Fibroblast of the aortic adventitia (primary cell): Measurements from ENCODE around the gene CEP104. TPM values are rescaled to one million over a fixed set of nuclear protein-coding genes. Genes with fewer than 3 reads are reported as not detected.

Experiments used
- DNase-seq: peaks from one replicate; pipeline ENCODE4 v3.0.0-alpha.2; 2010; ENCODE audit warnings: low read depth
- H3K4me3 ChIP-seq: 2 replicates; pipeline ENCODE4 v1.5.1; 2011; ENCODE audit warnings: low read depth, mild to moderate bottlenecking, control low read depth, low read length, moderate library complexity
- total RNA-seq: library from RNA; depleted of rRNA; stranded (reverse); fragments of >200 nt; gene quantifications from 2 replicates; pipeline ENCODE4 v1.2.3, GENCODE V29; 2012; ENCODE audit warnings: low replicate concordance
- TF ChIP-seq, protein P1 (sequence below): IDR thresholded peaks from 2 replicates; pipeline ENCODE4 v1.5.1; 2011; ENCODE audit warnings: mild to moderate bottlenecking, low read length, control low read depth, inconsistent platforms; ENCODE audit not compliant: insufficient read depth

The CEP104 gene
- total RNA-seq, 1 donor, result 16.9 TPM

- TF ChIP-seq, protein P1, sequence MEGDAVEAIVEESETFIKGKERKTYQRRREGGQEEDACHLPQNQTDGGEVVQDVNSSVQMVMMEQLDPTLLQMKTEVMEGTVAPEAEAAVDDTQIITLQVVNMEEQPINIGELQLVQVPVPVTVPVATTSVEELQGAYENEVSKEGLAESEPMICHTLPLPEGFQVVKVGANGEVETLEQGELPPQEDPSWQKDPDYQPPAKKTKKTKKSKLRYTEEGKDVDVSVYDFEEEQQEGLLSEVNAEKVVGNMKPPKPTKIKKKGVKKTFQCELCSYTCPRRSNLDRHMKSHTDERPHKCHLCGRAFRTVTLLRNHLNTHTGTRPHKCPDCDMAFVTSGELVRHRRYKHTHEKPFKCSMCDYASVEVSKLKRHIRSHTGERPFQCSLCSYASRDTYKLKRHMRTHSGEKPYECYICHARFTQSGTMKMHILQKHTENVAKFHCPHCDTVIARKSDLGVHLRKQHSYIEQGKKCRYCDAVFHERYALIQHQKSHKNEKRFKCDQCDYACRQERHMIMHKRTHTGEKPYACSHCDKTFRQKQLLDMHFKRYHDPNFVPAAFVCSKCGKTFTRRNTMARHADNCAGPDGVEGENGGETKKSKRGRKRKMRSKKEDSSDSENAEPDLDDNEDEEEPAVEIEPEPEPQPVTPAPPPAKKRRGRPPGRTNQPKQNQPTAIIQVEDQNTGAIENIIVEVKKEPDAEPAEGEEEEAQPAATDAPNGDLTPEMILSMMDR, result no peak
- no peak overlapping the region for H3K4me3 ChIP-seq
- no peak for DNase-seq
Observed at GRCh38 chr1:3780901-3781300, 76.1 kb downstream of the CEP104 start.

DNA sequence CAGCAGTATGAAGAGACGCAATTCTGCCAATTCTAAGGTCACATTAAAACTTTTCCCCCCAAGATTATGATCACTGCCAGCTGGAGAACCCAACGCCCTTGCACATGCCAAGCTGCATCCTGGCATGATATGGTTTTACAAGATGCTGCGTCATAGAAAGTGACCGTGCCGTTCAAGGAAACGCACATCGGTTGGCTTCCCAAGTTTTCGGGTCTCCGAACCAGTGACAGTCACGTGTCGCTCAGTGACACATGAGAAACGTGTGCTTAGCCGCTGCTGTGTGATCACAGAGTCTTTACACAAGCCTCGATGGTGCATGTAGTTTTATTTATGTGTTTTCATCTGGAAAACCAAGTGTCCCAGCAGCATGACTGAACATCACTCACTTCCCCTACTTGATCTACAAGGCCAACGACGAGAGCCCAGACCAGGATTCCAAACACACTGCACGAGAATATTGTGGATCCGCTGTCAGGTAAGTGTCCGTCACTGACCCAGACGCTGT is 77.0 kb downstream of the CEP104 start:
- H3K4me3 ChIP-seq, result no peak overlapping the region
- TF ChIP-seq, protein P1, result no peak
- no peak for DNase-seq

GRCh38 chr1:3779265-3779911 is 77.6 kb downstream of the CEP104 start:
- TF ChIP-seq, protein P1, result no peak
- no peak overlapping the region for H3K4me3 ChIP-seq
- DNase-seq, result no peak

DNA sequence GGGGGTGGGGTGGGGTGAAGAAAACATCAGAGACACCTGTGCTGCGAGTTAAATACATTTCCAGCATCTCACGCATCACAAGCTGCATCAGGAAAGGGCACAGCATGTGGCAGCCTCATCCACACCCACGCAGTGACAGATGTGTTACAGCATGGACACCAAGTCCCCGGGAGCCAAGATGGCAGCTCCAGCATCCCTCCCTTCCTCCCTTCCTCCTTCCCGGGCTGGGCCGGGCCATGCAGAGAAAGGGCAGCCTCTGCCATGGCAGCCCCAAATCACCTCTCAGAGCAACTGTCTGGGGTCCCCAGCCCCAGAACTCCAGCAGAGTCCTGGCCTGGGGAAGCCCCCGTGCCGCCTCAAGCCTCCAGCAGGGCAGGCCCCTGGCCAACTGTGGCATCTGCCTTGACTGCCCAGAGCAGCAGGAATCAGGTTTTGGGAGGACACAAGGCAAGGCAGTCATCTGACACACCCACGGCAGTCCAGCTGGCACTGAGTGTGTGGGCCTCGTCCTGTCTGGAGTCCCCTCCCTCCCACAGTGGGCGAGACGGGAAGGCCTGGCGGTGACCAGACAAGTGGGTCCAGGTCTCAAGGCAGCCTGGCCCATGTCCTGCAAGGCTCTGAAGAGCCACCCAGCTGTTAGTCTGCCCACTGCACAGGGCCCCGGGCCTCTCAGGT is 78.3 kb downstream of the CEP104 start:
- no peak overlapping the region for H3K4me3 ChIP-seq
- DNase-seq, result no peak
- TF ChIP-seq, protein P1, result no peak

- no peak for DNase-seq
- TF ChIP-seq, protein P1, result no peak
- H3K4me3 ChIP-seq, result no peak overlapping the region
Observed at GRCh38 chr1:3777647-3778589, 79.1 kb downstream of the CEP104 start.

- TF ChIP-seq, protein P1, result no peak
- DNase-seq, result no peak
Observed at GRCh38 chr1:3777078-3777547, 79.9 kb downstream of the CEP104 start.

More at GRCh38 chr1:3777078-3777547, 79.9 kb downstream of the CEP104 start:
- no peak overlapping the region for H3K4me3 ChIP-seq
